CD4-positive, alpha-beta T cell treated with Interleukin-21 for 1 hour (primary cell): Measurements from ENCODE around the gene ST8SIA6.
"Not testable (repeated sequence)": the region's sequence is repeated elsewhere in the genome, so short reads cannot be mapped to it uniquely, and the experiment has no call there.

Experiments
- DNase-seq: peaks from one replicate; pipeline ENCODE4 v3.0.0-alpha.2; 2020

Gene ST8SIA6

DNA sequence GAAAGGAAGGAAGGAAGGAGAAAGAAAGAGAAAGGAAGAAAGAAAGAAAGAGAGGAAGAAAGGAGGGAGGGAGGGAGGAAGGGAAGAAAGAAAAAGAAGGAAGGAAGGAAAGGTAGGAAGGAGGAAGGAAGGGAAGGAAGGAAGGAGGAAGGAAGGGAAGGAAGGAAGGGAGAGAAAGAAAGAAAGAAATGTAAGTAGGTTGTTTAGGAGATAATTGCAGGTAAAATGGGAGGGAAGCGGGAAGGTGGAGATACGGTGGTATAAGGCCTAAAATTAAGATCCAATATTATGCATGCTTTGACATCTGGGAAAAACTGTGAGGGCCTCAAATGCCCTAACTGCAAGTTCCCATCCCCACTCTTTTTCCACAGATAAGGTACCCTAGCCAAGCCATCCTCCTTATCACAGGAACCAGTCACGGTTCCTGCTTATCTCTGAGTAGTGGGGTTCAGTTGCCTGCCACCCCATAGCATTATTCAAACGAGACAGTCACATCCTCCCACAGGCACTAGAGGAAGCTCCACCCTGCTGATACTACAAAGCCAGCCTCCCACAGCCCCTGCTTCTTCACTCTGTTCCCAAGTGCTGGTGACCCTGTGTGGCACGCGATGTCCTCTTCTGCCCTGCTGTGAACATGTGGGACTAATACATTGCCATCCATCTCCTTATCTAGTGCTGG lies 28.7 kb downstream of the ST8SIA6 start:
- peak; percentile 50 for DNase-seq

DNA sequence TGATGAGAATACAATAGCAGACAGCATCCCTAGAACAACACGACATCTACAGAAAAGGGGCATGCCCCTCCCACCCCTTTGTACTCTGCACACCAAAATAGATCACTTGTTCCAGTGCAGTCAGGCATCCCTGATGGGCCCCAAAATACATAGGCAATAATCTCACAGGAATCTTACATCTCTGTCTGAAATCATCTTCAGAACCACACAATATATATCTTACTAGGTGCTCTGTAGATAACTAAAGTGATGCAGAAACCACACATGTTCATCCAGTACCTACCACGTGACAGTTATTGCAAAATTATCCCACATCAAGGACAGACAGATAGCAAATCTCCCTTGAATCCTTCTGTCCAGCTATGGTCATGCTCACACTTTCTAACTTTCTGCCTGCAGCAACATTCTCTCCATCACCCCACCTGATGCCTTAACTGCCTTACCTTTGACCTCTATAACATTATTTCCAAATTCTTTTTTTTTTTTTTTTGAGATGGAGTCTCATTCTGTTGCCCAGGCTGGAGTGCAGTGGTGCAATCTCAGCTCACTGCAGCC lies 30.7 kb downstream of the ST8SIA6 start:
- DNase-seq, result no peak

DNA sequence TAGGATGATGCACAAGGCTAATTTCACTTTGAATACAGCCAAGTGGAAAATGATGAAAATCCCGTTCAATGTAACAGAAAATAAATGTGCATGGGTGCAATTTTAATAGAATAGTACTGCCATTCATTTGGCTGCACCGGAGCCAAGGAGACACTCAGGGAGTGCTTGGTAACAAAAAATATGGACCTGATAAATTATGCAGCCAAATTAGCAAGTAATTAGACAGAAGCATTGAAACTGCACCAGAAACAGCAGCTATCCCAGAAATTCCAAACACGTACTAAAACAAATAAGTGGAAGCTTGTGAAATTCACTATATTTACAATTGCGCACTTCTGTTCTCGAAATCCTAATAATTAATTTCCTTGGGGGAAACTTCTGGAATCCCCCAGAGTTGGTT lies 31.5 kb downstream of the ST8SIA6 start:
- DNase-seq, result no peak

DNA sequence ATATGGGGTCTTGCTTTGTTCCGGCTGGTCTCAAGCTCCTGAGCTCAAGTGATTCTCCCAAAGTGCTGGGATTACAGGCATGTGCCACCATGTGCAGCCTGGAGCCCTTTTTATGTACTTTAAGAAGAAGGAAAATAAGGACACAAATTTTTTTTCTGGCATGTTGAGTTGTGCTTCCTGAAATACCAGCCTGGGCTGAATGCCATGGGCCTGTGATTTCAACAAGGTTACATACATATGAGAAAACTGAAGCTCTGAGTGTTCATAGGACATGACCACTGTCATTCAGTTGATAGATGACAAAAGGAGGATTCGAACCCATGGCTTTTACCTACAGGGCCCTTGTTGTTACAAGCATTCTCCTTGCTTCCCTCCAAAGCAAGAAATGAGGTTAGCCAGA lies 36.1 kb downstream of the ST8SIA6 start:
- DNase-seq, result no peak

DNA sequence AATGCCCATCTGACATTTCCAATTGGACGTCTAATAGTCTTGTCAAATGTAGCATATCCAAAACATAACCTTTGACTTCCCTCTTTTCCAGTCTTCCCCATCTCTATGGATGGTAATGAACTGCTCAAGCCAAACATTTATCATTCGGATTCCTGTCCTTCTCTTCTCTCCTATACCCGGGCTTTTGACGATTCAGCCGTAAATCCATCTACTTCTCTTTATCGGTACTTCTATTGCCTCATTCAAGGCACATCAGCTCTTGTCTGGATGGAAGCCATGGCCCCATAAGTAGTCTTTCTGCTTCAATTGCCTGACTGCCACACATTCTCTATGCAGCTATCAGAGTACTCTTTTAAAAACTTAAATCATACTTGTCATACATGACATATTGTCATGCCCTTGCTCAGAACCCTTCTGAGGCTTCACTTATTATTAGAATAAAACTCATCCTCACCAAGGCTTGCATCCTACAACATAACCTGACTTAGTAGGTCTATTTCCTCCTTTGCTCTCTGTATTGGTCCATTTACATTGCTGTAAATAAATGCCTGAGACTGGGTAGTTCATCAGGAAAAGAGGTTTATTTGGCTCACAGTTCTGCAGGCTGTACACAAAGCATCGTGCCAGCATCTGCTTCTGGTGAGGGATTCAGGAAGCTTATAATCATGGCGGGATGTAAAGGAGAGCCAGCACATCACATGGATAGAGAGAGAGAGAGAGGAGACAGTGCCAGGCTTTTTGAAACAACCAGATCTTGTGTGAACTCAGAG lies 37.8 kb downstream of the ST8SIA6 start:
- DNase-seq, result no peak

DNA sequence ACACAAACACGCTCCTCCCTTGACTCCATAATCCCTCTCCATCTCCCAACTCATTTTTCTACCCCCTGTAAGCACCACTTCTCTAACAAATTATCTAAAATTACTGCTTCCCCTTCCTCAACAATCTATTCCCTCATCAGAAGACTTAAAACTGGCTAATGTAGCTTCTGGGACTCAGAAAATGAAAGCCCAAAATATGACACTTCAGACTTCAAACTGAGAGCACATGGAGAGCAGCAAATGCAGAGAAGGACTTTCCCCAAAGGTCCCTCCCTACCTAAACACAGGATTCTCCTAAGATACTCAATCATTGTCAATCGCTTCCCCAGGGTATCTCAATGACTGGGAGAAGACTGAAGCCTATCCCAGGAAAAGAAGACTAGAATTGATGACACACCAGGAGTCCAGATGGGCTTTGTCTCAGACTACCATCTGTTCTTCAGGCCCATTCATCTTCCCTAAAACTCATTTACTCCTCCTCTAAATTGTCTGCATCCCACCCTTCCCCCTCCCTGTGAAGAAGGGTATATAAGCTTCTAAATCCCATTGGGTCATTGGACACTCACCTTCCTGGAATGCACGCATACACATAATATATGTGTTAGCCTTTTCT lies 39.2 kb downstream of the ST8SIA6 start:
- no peak for DNase-seq

DNA sequence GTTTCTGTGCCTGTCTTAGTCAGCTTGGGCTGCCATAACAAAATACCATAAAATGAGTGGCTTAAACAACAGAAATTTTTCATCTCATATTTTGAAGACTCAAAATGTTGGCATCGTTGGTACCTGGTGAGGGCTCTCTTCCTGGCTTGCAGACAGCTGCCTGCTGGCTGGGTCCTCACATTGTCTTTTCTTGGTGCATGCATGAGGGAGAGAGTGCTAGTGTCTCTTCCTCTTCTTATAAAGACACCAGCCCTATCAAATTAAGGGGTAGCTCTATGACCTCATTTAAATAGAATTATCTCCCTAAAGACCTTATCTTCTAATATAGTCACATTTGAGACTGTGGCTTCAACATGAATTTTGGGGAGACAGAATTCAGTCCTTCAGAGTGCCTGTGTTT lies 39.9 kb downstream of the ST8SIA6 start:
- DNase-seq, result no peak

DNA sequence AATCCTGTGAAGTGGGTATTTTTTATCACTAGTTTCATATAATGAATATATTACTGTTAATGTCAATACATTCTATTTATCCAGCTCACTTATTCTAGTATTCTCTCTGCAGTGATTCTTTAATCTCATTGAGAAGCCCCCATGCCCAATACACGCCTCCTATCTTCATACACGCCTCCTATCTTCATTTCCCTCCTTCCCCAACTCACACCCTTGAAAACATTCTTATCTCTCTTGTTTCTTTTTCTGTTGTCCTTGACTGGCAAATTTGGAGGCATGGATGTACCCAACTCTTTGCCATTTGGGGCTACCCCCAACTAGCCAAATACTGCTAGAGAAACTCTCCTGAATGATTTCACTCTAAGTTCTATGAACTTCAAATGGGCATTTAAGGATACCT lies 40.5 kb downstream of the ST8SIA6 start:
- DNase-seq, result no peak

DNA sequence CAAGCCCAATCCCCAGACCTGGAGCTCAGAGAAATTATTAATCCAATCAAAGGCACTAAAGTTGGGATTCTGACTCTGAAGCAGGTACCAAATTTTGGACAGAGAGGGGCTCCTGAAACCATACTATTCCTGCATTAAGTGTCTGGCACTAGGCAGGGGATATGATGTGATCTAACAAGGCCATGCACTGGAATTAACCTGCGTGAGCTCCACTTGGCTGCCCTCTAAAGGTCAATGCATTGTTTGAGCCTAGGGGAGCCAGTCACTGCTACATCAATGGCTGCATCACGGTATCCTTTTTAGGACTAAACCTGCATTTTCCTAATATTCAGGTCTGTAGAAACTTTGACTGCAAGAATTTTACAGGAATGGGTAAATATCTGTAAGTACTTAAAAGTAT lies 42.1 kb downstream of the ST8SIA6 start:
- DNase-seq, result no peak

DNA sequence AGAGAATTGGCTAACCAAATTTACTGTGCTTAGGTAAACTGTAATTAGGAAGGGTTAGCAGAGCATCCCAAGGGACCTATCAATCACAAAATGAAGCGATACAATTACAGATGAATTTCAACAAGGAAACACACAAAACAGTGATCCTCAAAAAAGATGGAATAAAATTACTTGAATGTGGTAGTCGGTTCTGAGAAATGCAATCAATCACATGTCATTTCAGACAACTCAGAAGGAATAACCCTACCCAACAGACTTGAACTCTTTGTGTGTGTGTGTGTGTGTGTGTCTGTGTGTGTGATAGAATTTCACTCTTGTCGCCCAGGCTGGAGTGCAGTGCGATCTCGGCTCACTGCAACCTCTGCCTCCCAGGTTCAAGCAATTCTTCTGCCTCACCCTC lies 43.5 kb downstream of the ST8SIA6 start:
- DNase-seq, result no peak

DNA sequence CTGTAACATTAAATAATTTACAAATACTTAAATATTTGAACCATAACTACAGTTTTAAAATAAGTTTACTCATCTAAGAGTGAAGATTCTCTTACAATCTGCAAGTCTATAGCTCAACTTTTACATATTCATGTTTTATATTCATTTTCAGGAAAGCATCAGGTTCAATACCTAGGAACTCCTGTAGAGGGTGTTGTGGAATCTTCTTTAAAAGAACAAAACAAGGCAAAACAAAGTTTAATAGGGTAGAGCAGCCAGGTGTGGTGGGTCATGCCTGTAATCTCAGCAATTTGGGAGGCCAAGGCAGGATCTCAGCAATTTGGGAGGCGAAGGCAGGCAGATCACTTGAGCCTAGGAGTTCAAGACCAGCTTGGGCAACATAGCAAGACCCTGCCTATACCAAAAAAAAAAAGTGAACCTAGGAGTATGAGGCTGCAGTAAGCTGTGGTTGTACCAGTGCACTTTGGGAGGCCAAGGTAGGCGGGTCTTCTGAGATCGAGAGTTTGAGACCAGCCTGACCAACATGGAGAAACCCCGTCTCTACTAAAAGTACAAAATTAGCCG lies 45.1 kb downstream of the ST8SIA6 start:
- peak; percentile 59 for DNase-seq

DNA sequence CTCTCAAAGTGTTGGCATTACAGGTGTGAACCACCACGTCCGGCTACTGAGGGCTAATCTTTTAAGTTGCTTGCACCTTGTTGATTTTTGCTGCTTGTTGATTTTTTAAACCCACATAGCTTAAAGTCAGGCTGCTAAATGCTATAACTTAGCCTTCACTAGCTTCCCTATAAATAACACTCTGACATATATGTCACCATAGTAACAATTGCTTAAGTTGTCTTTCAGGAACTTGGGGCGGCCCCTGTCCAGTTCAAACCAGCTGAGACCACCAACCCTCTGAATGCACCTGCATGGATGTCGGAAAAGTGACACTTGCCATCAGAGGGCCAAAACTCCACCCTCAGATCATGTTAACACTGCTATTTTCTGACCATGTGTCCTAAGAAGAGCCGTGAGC lies 47.3 kb downstream of the ST8SIA6 start:
- DNase-seq, result no peak

DNA sequence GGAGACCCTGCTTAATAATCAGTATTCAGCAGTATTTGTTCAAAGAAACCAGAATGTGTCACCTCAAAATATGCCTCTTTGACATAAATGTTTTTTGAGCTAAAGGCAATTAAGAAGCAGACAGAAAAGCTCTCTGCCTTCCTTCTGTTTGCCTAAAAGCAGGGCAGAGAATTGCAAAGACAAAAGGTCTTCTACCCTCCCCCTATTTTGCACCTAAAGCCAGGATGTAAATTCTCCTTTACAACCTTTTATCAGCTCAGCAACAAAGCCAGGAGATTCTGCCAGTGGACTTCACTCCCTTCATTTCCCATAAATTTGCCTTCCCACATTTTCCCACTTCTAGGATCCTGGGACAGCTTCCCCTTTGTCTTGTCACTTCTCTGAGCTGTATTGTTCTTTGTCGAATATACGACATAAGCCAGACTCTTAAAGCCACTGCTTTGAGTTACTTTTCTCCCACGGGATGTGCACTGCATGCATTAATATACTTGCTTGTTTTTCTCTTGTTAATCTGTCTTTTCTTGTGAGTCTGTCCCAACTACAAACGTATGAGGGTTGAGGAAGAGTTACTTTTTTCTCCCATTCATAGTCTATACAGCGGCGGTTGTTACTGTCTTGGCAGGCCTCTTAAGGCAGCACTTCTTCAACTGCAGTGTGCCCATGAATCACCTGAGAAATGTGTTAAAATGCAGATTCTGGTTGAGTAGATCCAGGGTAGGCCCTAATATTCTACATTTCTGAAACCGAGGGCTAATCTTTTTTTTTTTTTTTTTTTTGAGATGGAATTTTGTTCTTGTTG lies 48.2 kb downstream of the ST8SIA6 start:
- no peak for DNase-seq

DNA sequence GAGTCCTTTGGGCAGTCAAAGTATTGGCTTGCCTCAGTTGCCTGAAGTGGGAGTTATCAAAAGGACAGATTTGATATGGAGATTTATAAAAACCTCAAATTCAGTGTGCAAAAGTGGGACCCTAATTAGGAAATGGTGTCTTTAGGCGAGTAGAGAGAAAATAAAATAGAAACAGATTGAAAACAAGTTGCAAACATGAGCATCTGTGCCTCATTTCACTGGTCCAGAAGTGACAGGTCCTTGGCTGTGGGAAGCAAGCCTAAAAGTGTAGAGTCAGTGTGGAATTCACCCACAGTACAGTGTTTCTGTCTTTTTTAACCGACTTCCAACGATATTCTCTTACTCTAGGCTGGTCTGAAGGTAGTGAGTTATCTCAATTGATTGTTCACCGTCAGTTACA lies 51.2 kb downstream of the ST8SIA6 start:
- no peak for DNase-seq

DNA sequence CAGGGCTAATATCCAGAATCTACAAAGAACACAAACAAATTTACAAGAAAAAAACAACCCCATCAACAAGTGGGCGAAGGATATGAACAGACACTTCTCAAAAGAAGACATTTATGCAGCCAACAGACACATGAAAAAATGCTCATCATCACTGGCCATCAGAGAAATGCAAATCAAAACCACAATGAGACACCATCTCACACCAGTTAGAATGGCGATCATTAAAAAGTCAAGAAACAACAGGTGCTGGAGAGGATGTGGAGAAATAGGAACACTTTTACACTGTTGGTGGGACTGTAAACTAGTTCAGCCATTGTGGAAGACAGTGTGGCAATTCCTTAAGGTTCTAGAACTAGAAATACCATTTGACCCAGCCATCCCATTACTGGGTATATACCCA lies 52.4 kb downstream of the ST8SIA6 start:
- not testable (repeated sequence) for DNase-seq

DNA sequence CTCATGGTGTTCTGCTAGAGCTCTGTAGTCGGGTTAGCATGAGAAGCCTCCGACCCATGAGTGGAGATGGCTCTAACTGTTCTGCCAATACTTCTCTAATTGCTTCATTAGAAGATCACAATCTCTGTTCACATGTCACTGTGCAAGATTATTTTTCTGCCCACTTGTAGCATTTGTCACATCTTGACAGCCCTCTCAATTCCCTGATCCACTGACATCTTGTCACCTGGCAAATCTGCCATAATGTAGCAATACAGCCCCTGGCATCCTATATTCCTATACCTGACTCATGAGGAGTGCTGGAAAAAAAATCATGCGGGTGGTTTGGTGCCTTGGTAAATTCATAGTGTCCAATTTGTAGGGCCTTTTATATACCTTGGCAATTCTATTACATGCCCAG lies 58.4 kb downstream of the ST8SIA6 start:
- no peak for DNase-seq

DNA sequence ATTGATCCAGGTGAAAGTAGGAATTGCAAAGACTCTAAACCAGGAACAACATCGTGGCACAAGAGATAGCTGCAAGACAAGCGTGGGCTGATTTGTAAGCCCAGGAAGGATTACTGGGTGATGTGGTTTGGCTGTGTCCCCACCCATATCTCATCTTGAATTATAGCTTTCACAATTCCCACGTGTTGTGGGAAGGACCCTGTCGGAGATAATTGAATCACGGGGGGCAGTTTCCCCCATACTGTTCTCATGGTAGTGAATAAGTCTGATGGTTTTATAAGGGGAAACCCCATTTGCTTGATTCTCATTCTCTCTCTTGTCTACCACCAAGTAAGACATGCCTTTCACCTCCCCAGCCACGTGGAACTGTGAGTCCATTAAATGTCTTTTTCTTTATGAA lies 59.5 kb downstream of the ST8SIA6 start:
- no peak for DNase-seq

DNA sequence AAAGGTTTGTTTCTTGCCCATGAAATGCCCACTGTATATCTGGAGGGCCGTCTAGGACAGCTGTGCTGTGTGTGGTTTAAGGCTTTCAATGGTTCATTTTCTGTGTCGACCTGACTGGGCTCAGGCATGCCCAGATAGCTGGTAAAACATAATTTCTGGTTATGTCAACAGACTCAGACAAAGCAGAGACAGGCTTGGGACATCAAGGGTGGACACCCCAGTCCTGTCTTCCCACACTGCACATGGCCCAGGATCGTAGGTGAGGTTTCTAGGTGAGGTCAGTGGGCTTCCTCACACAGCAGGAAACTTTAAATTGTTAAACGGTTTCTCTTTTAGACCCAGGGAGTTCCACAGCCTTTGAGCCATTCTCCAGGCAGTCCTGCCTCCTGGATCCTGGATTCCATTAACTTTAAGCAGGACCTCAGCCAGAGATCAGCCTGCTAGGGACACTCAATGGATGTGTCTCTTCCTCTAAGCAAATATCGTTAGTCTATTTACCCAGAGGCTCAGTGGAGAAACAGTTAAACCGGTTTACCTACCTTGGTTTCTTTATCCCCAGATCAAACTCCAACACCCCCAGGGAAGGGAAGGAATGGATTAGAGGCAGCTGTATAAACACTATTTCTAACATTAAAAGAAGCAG lies 66.4 kb downstream of the ST8SIA6 start:
- no peak for DNase-seq

DNA sequence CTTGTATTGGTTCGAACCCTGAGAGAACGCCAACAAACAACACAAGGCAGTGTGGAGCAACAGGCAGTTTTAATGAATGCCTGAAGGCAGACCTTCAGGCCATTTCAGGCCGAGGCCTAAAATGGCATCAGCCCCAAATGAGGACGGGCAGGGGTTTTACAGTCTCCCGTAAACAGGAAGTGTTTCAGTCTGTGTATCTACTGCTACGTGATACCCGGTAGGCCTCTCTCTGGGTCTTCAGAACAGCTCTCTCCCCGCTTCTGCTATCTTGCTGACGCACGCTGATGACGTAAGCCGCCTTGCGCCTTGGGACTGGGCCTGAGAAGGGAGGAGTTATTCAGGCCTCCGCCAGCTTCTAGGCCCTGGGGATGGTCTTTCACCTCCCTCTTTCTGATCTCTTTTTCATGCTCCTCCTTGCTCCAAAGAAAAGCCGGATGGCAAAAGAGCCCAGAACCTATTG lies 67.7 kb downstream of the ST8SIA6 start:
- no peak for DNase-seq

DNA sequence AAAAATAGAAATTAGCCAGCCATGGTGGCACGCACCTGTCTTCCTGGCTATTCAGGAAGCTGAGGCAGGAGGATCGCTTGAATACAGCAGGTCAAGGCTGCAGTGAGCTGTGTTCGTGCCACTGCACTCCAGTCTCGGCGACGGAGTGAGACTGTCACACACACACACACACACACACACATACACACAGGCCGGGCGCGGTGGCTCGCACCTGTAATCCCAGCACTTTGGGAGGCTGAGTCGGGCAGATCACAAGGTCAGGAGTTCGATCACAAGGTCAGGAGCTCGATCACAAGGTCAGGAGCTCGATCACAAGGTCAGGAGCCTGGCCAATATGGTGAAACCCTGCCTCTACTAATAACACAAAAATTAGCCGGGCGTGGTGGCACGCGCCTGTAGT lies 68.4 kb downstream of the ST8SIA6 start:
- DNase-seq, result no peak

DNA sequence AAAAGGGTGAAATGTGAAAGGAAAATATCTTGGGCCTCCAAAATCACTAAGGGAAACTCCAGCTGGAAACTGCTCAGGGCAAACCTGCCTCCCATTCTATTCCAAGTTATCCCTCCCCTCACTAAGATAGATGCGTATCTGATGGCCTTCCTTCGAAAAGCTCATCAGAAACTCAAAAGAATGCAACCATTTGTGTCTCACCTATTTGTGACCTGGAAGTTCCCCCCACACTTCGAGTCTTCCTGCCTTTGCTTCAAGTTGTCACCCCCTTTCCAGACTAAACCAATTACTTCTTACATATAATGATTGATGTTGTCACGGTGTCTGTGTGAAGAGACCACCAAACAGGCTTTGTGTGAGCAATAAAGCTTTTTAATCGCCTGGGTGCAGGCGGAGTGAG lies 69.3 kb downstream of the ST8SIA6 start:
- DNase-seq, result no peak
